K562 (cell line): Measurements from ENCODE around the gene KRT14. TPM values are rescaled to one million over a fixed set of nuclear protein-coding genes. Genes with fewer than 3 reads are reported as not detected.

Experiments used
- ATAC-seq: fragments of 200-7000 bp; cut with Tn5 transposase; 3 replicates; pipeline ENCODE4 v1.9.1; 2020; ENCODE audit warnings: moderate library complexity
- BruUV-seq: library from RNA; stranded (reverse); fragments of 400-500 nt; replicated peaks from 2 replicates; lab custom pipeline; 2021; lab: Mats Ljungman, UMichigan
- CTCF ChIA-PET: fragments of 300-600 bp; formaldehyde crosslinking; extraction: SDS; loops from one replicate; lab custom pipeline; 2021; ENCODE audit warnings: low intra/inter-chr PET ratio; lab: Yijun Ruan, JAX
- POLR2A ChIA-PET: fragments of 300-600, 350-650 bp; sonication (Branson Sonifier 250); formaldehyde crosslinking; extraction: SDS; loops from one replicate; lab custom pipeline; 2021; ENCODE audit warnings: antibody characterized with exemption, inconsistent platforms; lab: Yijun Ruan, JAX
- DNase-seq, 4 experiments: peaks; one replicate each; pipeline versions ENCODE4 v3.0.0 to v3.0.0-alpha.2; 2011 to 2018; ENCODE audit warnings: low spot score in 3 of 4, mixed read lengths in 3 of 4; ENCODE audit errors: extremely low read depth in 1 of 4
- FAIRE-seq: peaks from 2 replicates; lab custom pipeline; 2011; peaks lifted over from hg19 to GRCh38; lab: Jason Lieb, UNC
- H2AFZ ChIP-seq: 2 replicates; pipeline ENCODE4 v1.6.0; 2011; ENCODE audit warnings: low read depth, low read length, control low read depth, inconsistent platforms
- H3K27ac ChIP-seq: fragments of 200-600 bp; 3 replicates; pipeline ENCODE4 v1.8.0; 2011; ENCODE audit warnings: low read depth, mild to moderate bottlenecking, control low read depth, inconsistent platforms, low read length, moderate library complexity, mixed read lengths; ENCODE audit errors: extremely low read depth
- H3K27me3 ChIP-seq, 2 experiments: fragments of 300-600 bp in 1 of 2; 2 replicates in 1 of 2; 3 replicates in 1 of 2; pipeline versions ENCODE4 v1.6.0 to v1.8.0; 2011; ENCODE audit warnings: inconsistent platforms in 2 of 2, low read length in 2 of 2, mild to moderate bottlenecking in 1 of 2, mixed read lengths in 1 of 2, moderate library complexity in 1 of 2; ENCODE audit not compliant: control insufficient read depth in 2 of 2, insufficient read depth in 2 of 2
- H3K36me3 ChIP-seq: fragments of 300-600 bp; 3 replicates; pipeline ENCODE4 v1.8.0; 2011; ENCODE audit warnings: mild to moderate bottlenecking, low read length, inconsistent platforms; ENCODE audit not compliant: control insufficient read depth, insufficient read depth
- H3K4me1 ChIP-seq, 2 experiments: fragments of 200-600 bp in 1 of 2; replicated peaks in 1 of 2; 2 replicates in 1 of 2; 3 replicates in 1 of 2; pipeline versions ENCODE4 v1.5.1 to v1.8.0; 2011; ENCODE audit warnings: inconsistent platforms in 2 of 2, low read length in 2 of 2, mild to moderate bottlenecking in 1 of 2, mixed read lengths in 1 of 2, moderate library complexity in 1 of 2; ENCODE audit not compliant: control insufficient read depth in 2 of 2, insufficient read depth in 2 of 2
- H3K4me2 ChIP-seq: 2 replicates; pipeline ENCODE4 v1.6.1; 2011; ENCODE audit warnings: low read length, control low read depth, inconsistent platforms, mixed read lengths; ENCODE audit not compliant: insufficient read depth
- H3K4me3 ChIP-seq: fragments of 200-600 bp; sonication (generic), shearing (Covaris generic); 2 replicates; pipeline ENCODE4 v1.5.1; 2016; ENCODE audit warnings: control low read depth, inconsistent platforms
- H3K79me2 ChIP-seq: fragments of 200-600 bp; 3 replicates; pipeline ENCODE4 v1.8.0; 2011; ENCODE audit warnings: low read length, inconsistent platforms; ENCODE audit not compliant: control insufficient read depth, insufficient read depth
- H3K9ac ChIP-seq, 2 experiments: 2 replicates each; pipeline versions ENCODE4 v1.6.0 to v1.6.1; 2011; ENCODE audit warnings: low read depth in 2 of 2, low read length in 2 of 2, control low read depth in 1 of 2, inconsistent platforms in 1 of 2, mild to moderate bottlenecking in 1 of 2, mixed read lengths in 1 of 2; ENCODE audit not compliant: insufficient read depth in 1 of 2
- H3K9me1 ChIP-seq: one replicate; pipeline ENCODE4 v1.6.0; 2011; ENCODE audit warnings: inconsistent platforms, mild to moderate bottlenecking, low read length, moderate library complexity; ENCODE audit not compliant: control insufficient read depth, insufficient read depth
- H3K9me3 ChIP-seq: replicated peaks from 2 replicates; pipeline ENCODE4 v1.5.1; 2011; ENCODE audit warnings: low read depth, low read length, inconsistent platforms; ENCODE audit not compliant: control insufficient read depth, insufficient read depth
- H4K20me1 ChIP-seq: replicated peaks from 2 replicates; pipeline ENCODE4 v1.6.1; 2011; ENCODE audit warnings: low read length, inconsistent platforms, mixed read lengths; ENCODE audit not compliant: control insufficient read depth, insufficient read depth
- E2F8 ChIP-seq: fragments of 450-650 bp; IDR thresholded peaks from 2 replicates; pipeline ENCODE4 v1.7.1; 2018; ENCODE audit warnings: mild to moderate bottlenecking, low read depth; ENCODE audit not compliant: partially characterized antibody
- KAT7 ChIP-seq: sonication (generic); formaldehyde crosslinking; IDR thresholded peaks from 2 replicates; pipeline ENCODE4 v1.8.0; 2022; ENCODE audit warnings: missing genetic modification reagents, mild to moderate bottlenecking, borderline replicate concordance
- MEF2A ChIP-seq: IDR thresholded peaks from 2 replicates; pipeline ENCODE4 v1.6.1; 2011; ENCODE audit warnings: low read depth, mild to moderate bottlenecking, low read length, moderate library complexity; ENCODE audit not compliant: control insufficient read depth
- UBTF ChIP-seq, 2 experiments: IDR thresholded peaks; 2 replicates each; pipeline ENCODE4 v1.6.1; 2012; ENCODE audit warnings: improper control_type of control experiment in 2 of 2, low read depth in 2 of 2, low read length in 2 of 2, borderline replicate concordance in 1 of 2
- ZNF175 ChIP-seq: fragments of 200-800 bp; sonication (Bioruptor generic); IDR thresholded peaks from 2 replicates; pipeline ENCODE4 v1.6.1; 2016; ENCODE audit warnings: low read depth, mild to moderate bottlenecking, missing genetic modification characterization, missing compliant biosample characterization
- WGBS: fragments of 100-300 bp; shearing (Covaris generic); methylation state at CpG from one replicate; pipeline ENCODE4 v1.1.6; 2016; ENCODE audit warnings: low coverage, mixed read lengths; ENCODE audit not compliant: insufficient coverage; ENCODE audit errors: missing lambda C conversion rate; 5-methylcytosine and 5-hydroxymethylcytosine counted together
- in situ Hi-C: fragments of 300-500 bp; cut with MboI; formaldehyde crosslinking; loops from 4 replicates; pipeline ENCODE4 v1.15.0; 2018; ENCODE audit warnings: inconsistent platforms, mixed read lengths
- intact Hi-C: fragments of 100-400 bp; cut with micrococcal nuclease; formaldehyde crosslinking; loops from 2 replicates; pipeline ENCODE4 v1.14.2; 2022
- polyA plus RNA-seq, 8 experiments: library from polyadenylated mRNA; depleted of rRNA in 4 of 8; stranded (reverse) in 5 of 8; unstranded in 3 of 8; fragments of >200 nt; fragmentation: Nextera tagmentation in 2 of 8; fragmentation: Illumina TruSeq in 1 of 8; extraction: Ambion mirVana in 2 of 8; extraction: Trizol in 1 of 8; gene quantifications; 2 replicates each; pipeline versions ENCODE4 v1.2.1 to v1.2.3, GENCODE V29; 2011 to 2014; ENCODE audit warnings: inconsistent platforms in 1 of 8, missing spikeins in 1 of 8
- total RNA-seq, 7 experiments: library from RNA; depleted of rRNA in 6 of 7; stranded (reverse); fragments of >200 nt in 6 of 7; fragmentation: Illumina TruSeq in 2 of 7; extraction: Trizol in 2 of 7; gene quantifications; 2 replicates each; pipeline versions ENCODE4 v1.2.1 to v1.2.3, GENCODE V29; 2011 to 2021; ENCODE audit warnings: low replicate concordance in 1 of 7

The KRT14 gene
- total and polyA plus RNA-seq, 9 of the 15 experiments (the other 6 are each of a cell fraction or from before 2014, with no cell fraction given) = 0.22 TPM; not detected in 8

- TF ChIP-seq UBTF (IDR thresholded peaks at IDR 0.05; ENCODE audit: borderline replicate concordance in 1 of 2, low read depth in 2 of 2, low read length in 2 of 2) (no peak), MEF2A (no peak), ZNF175 (CRISPR knock-in tag) (no peak), E2F8 (no peak)
These were observed 48.1 kb downstream of the KRT14 start (continued) for GRCh38 chr17:41538565-41538991.

- no peaks in the 10 kb centered on the region for H4K20me1 ChIP-seq
- no peak for FAIRE-seq
These were observed 48.7 kb downstream of the KRT14 start for GRCh38 chr17:41537990-41538389.

More at GRCh38 chr17:41537990-41538389, 48.7 kb downstream of the KRT14 start:
- Histone ChIP-seq H3K4me3 (no peak overlapping the region), H3K9me1 (no peaks in the 10 kb centered on the region), H3K36me3 (no peaks in the 10 kb centered on the region), H3K4me2 (no peak overlapping the region), H3K9ac (no peak overlapping the region; a peak in 1 of 4 replicates), H3K27me3 (no peaks in the 10 kb centered on the region), H3K9me3 (no peaks in the 10 kb centered on the region), H3K79me2 (no peaks in the 10 kb centered on the region), H3K27ac (no peak overlapping the region), H2AFZ (no peak overlapping the region; the same call in 1 of the 2 replicates), H3K4me1 (peaks cover 17 to 23% of the 10 kb centered on the region in 2 experiments)
- DNase-seq (no peak), ATAC-seq (no peak)
- TF ChIP-seq KAT7 = no peak
- ChIA-PET CTCF (no interaction called here), POLR2A (interaction anchor here (1.6 kb wide), 1 partner anchor 10 kb away, joined by 6 read pairs; the partner anchor contains the start of gene KRT19)
- no TSS peak for BruUV-seq
- WGBS = 68% methylated on average over 5 of the region's 9 CpGs
- intact Hi-C loops (no loop called here), in situ Hi-C loops (no loop called here)
